Measurements from ENCODE around the gene KRT26. TPM values are rescaled to one million over a fixed set of nuclear protein-coding genes. Genes with fewer than 3 reads are reported as not detected.

The KRT26 gene
- total RNA-seq, 1 donor from 2014 or later = not detected

- no peak for TF ChIP-seq CTCF (conservative IDR thresholded peaks at IDR 0.05)
- H3K4me3 Mint-ChIP-seq = no peak overlapping the region
- no peak for DNase-seq (ENCODE audit: low read depth, low spot score)
- H3K9me3 Mint-ChIP-seq = no peaks in the 10 kb centered on the region
- H3K27me3 Mint-ChIP-seq (ENCODE audit: low read depth) = peaks cover 50% of the 10 kb centered on the region
- no peak overlapping the region for H3K27ac Mint-ChIP-seq (ENCODE audit: unreplicated experiment)
- no peaks in the 10 kb centered on the region for H3K4me1 Mint-ChIP-seq
- H3K36me3 Mint-ChIP-seq (ENCODE audit: low read depth) = no peaks in the 10 kb centered on the region
These were observed 22.5 kb upstream of the KRT26 start for GRCh38 chr17:40794466-40794865.

DNA sequence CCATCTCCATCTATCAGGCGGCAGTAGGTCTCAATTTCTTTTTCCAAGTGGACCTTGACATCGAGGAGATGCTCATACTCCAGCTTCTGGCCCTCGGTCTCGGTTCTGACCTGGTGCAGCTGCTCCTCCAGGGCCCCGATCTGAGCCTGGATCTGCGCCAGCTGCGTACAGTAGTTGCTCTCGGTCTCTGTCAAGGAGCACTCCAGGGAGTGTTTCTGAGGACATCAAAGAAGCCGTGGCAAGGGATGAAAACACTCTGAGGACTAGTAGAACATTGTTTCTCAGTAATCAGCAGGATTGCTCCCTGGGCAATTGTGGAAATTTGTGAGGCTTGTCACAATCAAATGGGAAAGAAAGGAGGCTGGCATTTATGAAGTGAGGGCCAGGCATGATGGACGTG, 21.8 kb upstream of the KRT26 start:
- Mint-ChIP-seq H3K4me3 (no peak overlapping the region), H3K4me1 (no peaks in the 10 kb centered on the region), H3K27me3 (ENCODE audit: low read depth) (peaks cover 50% of the 10 kb centered on the region), H3K36me3 (ENCODE audit: low read depth) (no peaks in the 10 kb centered on the region), H3K27ac (ENCODE audit: unreplicated experiment) (no peak overlapping the region), H3K9me3 (no peaks in the 10 kb centered on the region)
- TF ChIP-seq CTCF (conservative IDR thresholded peaks at IDR 0.05) = no peak
- DNase-seq (ENCODE audit: low read depth, low spot score) = no peak

DNA sequence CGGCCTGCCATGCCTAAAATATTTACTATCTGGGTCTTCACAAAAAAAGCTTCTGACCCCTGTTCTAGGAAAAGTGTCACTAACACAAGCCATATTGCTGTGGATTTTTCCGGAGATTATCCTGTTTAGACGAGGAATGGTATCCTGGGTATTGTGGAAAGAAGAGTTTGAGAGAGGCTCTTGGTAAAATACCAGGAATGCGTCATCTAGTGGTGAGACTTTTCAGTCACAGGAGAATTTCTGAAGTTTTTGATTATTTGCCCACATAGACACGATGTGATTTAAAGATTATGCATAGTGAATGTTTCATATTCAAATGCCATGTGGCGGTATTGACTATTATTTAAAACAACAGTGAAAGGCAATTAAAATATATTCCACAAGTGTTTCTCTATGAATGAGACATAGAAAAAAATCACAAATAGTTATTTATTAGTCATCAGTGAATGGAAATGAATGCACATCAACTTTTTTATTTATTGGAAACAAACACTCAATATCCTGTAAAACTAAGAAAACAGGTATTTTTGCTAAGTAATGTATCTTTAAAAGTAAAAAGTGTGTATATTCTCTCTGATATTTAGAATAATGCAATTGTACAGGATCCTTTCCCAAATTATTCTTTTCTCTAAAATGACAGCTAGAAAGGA, 19.9 kb upstream of the KRT26 start:
- H3K4me3 Mint-ChIP-seq = no peak overlapping the region
- no peak for DNase-seq (ENCODE audit: low read depth, low spot score)
- peaks cover 39% of the 10 kb centered on the region for H3K27me3 Mint-ChIP-seq (ENCODE audit: low read depth)
- no peaks in the 10 kb centered on the region for H3K9me3 Mint-ChIP-seq
- H3K4me1 Mint-ChIP-seq = no peaks in the 10 kb centered on the region
- H3K27ac Mint-ChIP-seq (ENCODE audit: unreplicated experiment) = no peak overlapping the region
- no peaks in the 10 kb centered on the region for H3K36me3 Mint-ChIP-seq (ENCODE audit: low read depth)
- peak; percentile 68 for TF ChIP-seq CTCF (conservative IDR thresholded peaks at IDR 0.05)

DNA sequence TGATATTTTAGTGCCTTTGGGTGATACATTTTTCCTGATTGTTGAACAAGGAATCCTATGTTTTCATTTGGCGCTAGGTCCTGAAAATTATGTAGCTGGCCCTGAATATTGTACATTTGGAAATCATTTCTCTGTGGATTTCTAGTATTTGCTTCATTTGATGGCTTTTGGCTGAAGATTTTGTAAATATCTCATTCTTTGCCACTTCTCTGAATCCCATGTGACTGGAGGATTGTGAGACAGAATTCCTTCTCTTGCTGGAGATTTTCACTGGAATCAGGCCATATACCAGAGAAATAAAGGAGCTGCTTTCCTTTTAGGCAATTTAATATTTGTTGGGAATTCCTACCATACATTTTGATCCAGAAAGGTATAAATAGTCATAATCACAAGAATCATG, 19.1 kb upstream of the KRT26 start:
- no peaks in the 10 kb centered on the region for H3K9me3 Mint-ChIP-seq
- no peaks in the 10 kb centered on the region for H3K4me1 Mint-ChIP-seq
- H3K4me3 Mint-ChIP-seq = no peak overlapping the region
- H3K27me3 Mint-ChIP-seq (ENCODE audit: low read depth) = peaks cover 34% of the 10 kb centered on the region
- no peak for DNase-seq (ENCODE audit: low read depth, low spot score)
- H3K36me3 Mint-ChIP-seq (ENCODE audit: low read depth) = no peaks in the 10 kb centered on the region
- no peak for TF ChIP-seq CTCF (conservative IDR thresholded peaks at IDR 0.05)
- H3K27ac Mint-ChIP-seq (ENCODE audit: unreplicated experiment) = no peak overlapping the region

- H3K36me3 Mint-ChIP-seq (ENCODE audit: low read depth) = no peaks in the 10 kb centered on the region
- DNase-seq (ENCODE audit: low read depth, low spot score) = no peak
- H3K27ac Mint-ChIP-seq (ENCODE audit: unreplicated experiment) = no peak within 1 kb of the TSS
- no peak within 1 kb of the TSS for H3K4me3 Mint-ChIP-seq
- TF ChIP-seq CTCF (conservative IDR thresholded peaks at IDR 0.05) = no peak
- no peaks in the 10 kb centered on the region for H3K9me3 Mint-ChIP-seq
- peaks cover 18% of the 10 kb centered on the region for H3K27me3 Mint-ChIP-seq (ENCODE audit: low read depth)
- no peaks in the 10 kb centered on the region for H3K4me1 Mint-ChIP-seq
These were observed 10.4 kb upstream of the KRT26 start, which contains the start of gene KRT27 for GRCh38 chr17:40782450-40782849. KRT27 (minus strand) TSS chr17:40782550; CDS start chr17:40782493, 57 bp downstream.
